OCI-LY7 (cell line): ENCODE data around the gene TULP4. TPM values are rescaled to one million over a fixed set of nuclear protein-coding genes. Genes with fewer than 3 reads are reported as not detected.
A peak's percentile ranks its signal among the peaks of the same experiment; 100 is the strongest.
"Not testable (repeated sequence)": the region's sequence is repeated elsewhere in the genome, so short reads cannot be mapped to it uniquely, and the experiment has no call there.

Experiments used
- BruUV-seq: library from RNA; stranded (reverse); fragments of 400-500 nt; replicated peaks from 2 replicates; lab custom pipeline; 2021; lab: Mats Ljungman, UMichigan
- CTCF ChIA-PET: fragments of 300-600 bp; sonication (Branson Sonifier 250); formaldehyde crosslinking; loops from one replicate; lab custom pipeline; 2022; ENCODE audit warnings: antibody characterized with exemption; ENCODE audit not compliant: unreplicated experiment; lab: Charles Lee
- POLR2A ChIA-PET: fragments of 300-600 bp; sonication (Branson Sonifier 250); formaldehyde crosslinking; loops from one replicate; lab custom pipeline; 2022; ENCODE audit warnings: antibody characterized with exemption; lab: Charles Lee
- DNase-seq: peaks from one replicate; pipeline ENCODE4 v3.0.0-alpha.2; 2015; ENCODE audit warnings: low spot score
- H2AFZ ChIP-seq: fragments of 200-600 bp; sonication (generic), shearing (Covaris generic); 2 replicates; pipeline ENCODE4 v1.6.1; 2014; ENCODE audit warnings: mild to moderate bottlenecking, antibody characterized with exemption, low read length, moderate library complexity
- H3K27ac ChIP-seq: fragments of 200-600 bp; sonication (generic); 2 replicates; pipeline ENCODE4 v1.5.1; 2014; ENCODE audit warnings: mixed run types, low read depth, mild to moderate bottlenecking, moderate library complexity, low read length, inconsistent platforms; ENCODE audit not compliant: poor library complexity, severe bottlenecking
- H3K36me3 ChIP-seq: fragments of 200-600 bp; sonication (generic); 2 replicates; pipeline ENCODE4 v1.6.1; 2014; ENCODE audit warnings: mild to moderate bottlenecking, antibody characterized with exemption, low read length, moderate library complexity, mixed read lengths; ENCODE audit not compliant: insufficient read depth
- H3K4me1 ChIP-seq: fragments of 200-600 bp; sonication (generic); 2 replicates; pipeline ENCODE4 v1.5.1; 2014; ENCODE audit warnings: mild to moderate bottlenecking, low read length; ENCODE audit not compliant: insufficient read depth, poor library complexity, severe bottlenecking
- H3K4me2 ChIP-seq: fragments of 200-600 bp; sonication (generic); 2 replicates; pipeline ENCODE4 v1.6.1; 2014; ENCODE audit warnings: mild to moderate bottlenecking, low read length
- H3K4me3 ChIP-seq: fragments of 200-600 bp; sonication (generic); 2 replicates; pipeline ENCODE4 v1.5.1; 2014; ENCODE audit warnings: mild to moderate bottlenecking, low read depth, low read length; ENCODE audit not compliant: poor library complexity, severe bottlenecking
- H3K79me2 ChIP-seq: fragments of 200-600 bp; sonication (generic); 2 replicates; pipeline ENCODE4 v1.6.1; 2016; ENCODE audit warnings: low read depth, mild to moderate bottlenecking, low read length, moderate library complexity, mixed read lengths; ENCODE audit not compliant: insufficient read depth
- H3K9me2 ChIP-seq: fragments of 200-600 bp; sonication (generic); 2 replicates; pipeline ENCODE4 v1.6.1; 2016; ENCODE audit warnings: mild to moderate bottlenecking, low read length, mixed read lengths; ENCODE audit not compliant: insufficient read depth
- H3K9me3 ChIP-seq: fragments of 200-600 bp; sonication (generic); 2 replicates; pipeline ENCODE4 v1.6.1; 2014; ENCODE audit warnings: mild to moderate bottlenecking, mixed run types, low read length, mixed read lengths
- H4K20me1 ChIP-seq: fragments of 200-600 bp; sonication (generic); 2 replicates; pipeline ENCODE4 v1.6.1; 2014; ENCODE audit warnings: mild to moderate bottlenecking, antibody characterized with exemption, low read length, moderate library complexity, mixed read lengths; ENCODE audit not compliant: insufficient read depth
- EZH2phosphoT487 ChIP-seq: fragments of 200-600 bp; sonication (generic); IDR thresholded peaks from 2 replicates; pipeline ENCODE4 v1.6.1; 2018; ENCODE audit warnings: low read depth, borderline replicate concordance, mild to moderate bottlenecking, mixed run types, antibody characterized with exemption, low read length, moderate library complexity, mixed read lengths
- intact Hi-C: fragments of 100-400 bp; cut with micrococcal nuclease; formaldehyde crosslinking; loops from one replicate; pipeline ENCODE4 v1.10.0; 2022; ENCODE audit not compliant: unreplicated experiment
- total RNA-seq, 2 experiments: library from RNA; depleted of rRNA in 1 of 2; stranded (reverse); fragments of >200 nt in 1 of 2; shearing (Covaris generic) in 1 of 2; gene quantifications; 2 replicates each; pipeline ENCODE4 v1.2.3, GENCODE V29; 2014 to 2022
- TF ChIP-seq, protein P1 (sequence below): fragments of 200-600 bp; sonication (generic); conservative IDR thresholded peaks from 2 replicates; pipeline ENCODE4 v1.5.1; 2014; ENCODE audit warnings: mild to moderate bottlenecking, antibody characterized with exemption, low read length, moderate library complexity, mixed read lengths

Gene TULP4
- total RNA-seq, 2 experiments from 2014 or later = 62.1 to 64.8 TPM

DNA sequence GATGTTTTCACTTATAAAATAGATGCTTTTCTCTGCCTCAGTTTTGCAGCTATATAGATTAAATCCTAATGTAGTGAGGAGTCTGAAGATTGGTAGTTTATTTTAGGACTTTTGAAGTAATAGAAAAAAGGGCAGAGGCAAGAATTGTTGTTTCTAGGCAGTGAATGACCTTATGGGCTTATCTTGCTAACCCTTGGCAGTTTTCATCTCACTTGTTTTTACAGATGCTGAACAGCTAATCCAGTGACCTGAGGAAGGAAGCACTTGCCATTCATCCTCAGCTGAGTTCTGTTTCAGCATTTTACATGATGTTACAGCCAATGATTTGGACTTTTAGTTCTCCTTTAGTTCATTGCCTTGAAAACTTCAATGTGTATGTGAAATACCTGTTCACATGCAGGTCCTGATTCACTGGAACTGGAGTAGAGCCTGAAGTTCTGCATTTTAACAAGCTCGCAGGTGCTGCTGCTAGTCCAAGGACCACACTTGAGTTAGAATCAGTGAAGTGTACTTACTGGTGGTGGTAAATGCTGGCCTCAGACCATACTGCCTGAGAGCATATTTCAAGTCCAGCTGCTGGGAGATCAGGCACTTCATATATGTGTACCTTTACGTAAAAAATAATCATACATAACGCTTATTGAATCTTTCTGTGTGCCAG lies 86.9 kb downstream of the TULP4 start:
- H3K79me2 ChIP-seq = no peaks in the 10 kb centered on the region
- no peak overlapping the region for H3K27ac ChIP-seq
- H3K4me1 ChIP-seq = no peaks in the 10 kb centered on the region
- TF ChIP-seq EZH2phosphoT487 = no peak
- TF ChIP-seq, protein P1, sequence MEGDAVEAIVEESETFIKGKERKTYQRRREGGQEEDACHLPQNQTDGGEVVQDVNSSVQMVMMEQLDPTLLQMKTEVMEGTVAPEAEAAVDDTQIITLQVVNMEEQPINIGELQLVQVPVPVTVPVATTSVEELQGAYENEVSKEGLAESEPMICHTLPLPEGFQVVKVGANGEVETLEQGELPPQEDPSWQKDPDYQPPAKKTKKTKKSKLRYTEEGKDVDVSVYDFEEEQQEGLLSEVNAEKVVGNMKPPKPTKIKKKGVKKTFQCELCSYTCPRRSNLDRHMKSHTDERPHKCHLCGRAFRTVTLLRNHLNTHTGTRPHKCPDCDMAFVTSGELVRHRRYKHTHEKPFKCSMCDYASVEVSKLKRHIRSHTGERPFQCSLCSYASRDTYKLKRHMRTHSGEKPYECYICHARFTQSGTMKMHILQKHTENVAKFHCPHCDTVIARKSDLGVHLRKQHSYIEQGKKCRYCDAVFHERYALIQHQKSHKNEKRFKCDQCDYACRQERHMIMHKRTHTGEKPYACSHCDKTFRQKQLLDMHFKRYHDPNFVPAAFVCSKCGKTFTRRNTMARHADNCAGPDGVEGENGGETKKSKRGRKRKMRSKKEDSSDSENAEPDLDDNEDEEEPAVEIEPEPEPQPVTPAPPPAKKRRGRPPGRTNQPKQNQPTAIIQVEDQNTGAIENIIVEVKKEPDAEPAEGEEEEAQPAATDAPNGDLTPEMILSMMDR = no peak
- H4K20me1 ChIP-seq = no peaks in the 10 kb centered on the region
- H3K36me3 ChIP-seq = no peaks in the 10 kb centered on the region
- no TSS peak for BruUV-seq
- DNase-seq = peak; percentile 2
- no peak overlapping the region for H3K4me2 ChIP-seq
- H3K9me3 ChIP-seq = no peaks in the 10 kb centered on the region
- H2AFZ ChIP-seq = no peak overlapping the region
- H3K4me3 ChIP-seq = no peak overlapping the region
- no peaks in the 10 kb centered on the region for H3K9me2 ChIP-seq
- intact Hi-C loops = no loop called here
- ChIA-PET POLR2A (no interaction called here), CTCF (no interaction called here)

DNA sequence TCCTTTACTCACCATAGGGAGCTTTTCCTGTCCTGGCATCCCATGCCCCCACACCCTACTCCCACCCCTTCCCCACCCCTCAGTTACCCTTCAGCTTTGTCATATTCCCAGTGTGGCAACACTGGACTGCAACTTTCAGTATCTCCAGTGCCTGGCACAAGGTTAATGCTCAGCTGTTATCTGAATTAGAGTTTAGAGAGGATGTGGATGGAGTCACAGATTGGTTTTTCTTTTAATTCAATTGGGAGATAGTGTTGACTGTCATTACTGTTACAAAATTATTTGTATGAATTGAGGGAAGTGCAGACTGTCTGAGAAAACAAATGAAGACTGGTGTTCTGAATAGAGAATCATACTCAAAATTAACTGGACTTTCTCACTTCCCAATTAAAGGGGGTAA lies 89.9 kb downstream of the TULP4 start:
- Histone ChIP-seq H2AFZ (no peak overlapping the region), H3K79me2 (no peaks in the 10 kb centered on the region), H3K9me2 (no peaks in the 10 kb centered on the region), H3K36me3 (no peaks in the 10 kb centered on the region), H4K20me1 (no peaks in the 10 kb centered on the region), H3K9me3 (no peaks in the 10 kb centered on the region), H3K4me3 (no peak overlapping the region), H3K4me2 (no peak overlapping the region), H3K27ac (no peak overlapping the region), H3K4me1 (no peaks in the 10 kb centered on the region)
- CTCF ChIA-PET = no interaction called here
- intact Hi-C loops = no loop called here
- TF ChIP-seq EZH2phosphoT487 = no peak
- TF ChIP-seq, protein P1 = no peak
- no peak for DNase-seq
- BruUV-seq = no TSS peak
- POLR2A ChIA-PET = interaction anchor here (0.6 to 1.0 kb wide), 4 partner anchors 15 to 880 kb away, joined by 3 to 4 read pairs (median 3); no protein-coding TSS in a partner anchor

DNA sequence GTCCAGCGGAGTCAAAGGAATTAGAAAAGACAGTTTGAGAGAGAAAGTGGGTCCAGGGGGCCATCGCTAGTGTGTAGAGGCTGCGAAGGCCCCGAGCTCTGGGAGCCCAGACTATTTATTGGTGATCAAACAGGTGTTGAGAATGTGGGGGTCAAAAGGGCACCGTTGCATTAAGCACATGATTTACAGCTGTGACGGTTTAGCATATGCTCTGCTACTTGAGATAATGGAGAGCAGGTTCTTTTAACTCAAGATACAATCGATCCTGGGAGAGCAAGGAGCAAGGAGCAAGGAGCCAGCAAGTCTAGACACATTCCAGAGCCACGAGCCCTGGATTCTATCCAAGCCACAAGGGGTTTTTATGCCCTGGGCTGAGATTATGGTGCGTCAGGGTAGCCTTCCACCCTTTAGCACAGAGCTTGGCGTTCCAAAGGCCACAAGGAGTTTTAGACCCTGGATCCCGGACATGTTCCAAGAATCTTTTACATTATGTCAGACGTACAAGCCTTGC lies 93.1 kb downstream of the TULP4 start:
- H3K27ac ChIP-seq, H3K4me2 ChIP-seq, H3K9me2 ChIP-seq, H3K4me3 ChIP-seq, H4K20me1 ChIP-seq, intact Hi-C loops, DNase-seq, H3K79me2 ChIP-seq, BruUV-seq, H3K4me1 ChIP-seq, CTCF ChIA-PET, H3K9me3 ChIP-seq, H3K36me3 ChIP-seq, H2AFZ ChIP-seq: not testable (repeated sequence)
- POLR2A ChIA-PET = interaction anchor here (0.7 kb wide), 1 partner anchor 78 kb away, joined by 3 read pairs; no protein-coding TSS in a partner anchor
